Colonic mucosa (tissue), 4 donors: ENCODE results near the gene APBB2. TPM values are rescaled to one million over a fixed set of nuclear protein-coding genes. Genes with fewer than 3 reads are reported as not detected.

Experiments
- DNase-seq: peaks from one replicate; pipeline ENCODE4 v3.0.0-alpha.2; 2020
- H3K27ac ChIP-seq: fragments of 200-600 bp; one replicate; pipeline ENCODE4 v1.8.0; 2021
- H3K27me3 ChIP-seq: fragments of 200-600 bp; one replicate; pipeline ENCODE4 v1.8.0; 2021
- H3K36me3 ChIP-seq: fragments of 200-600 bp; one replicate; pipeline ENCODE4 v1.8.0; 2021
- H3K4me1 ChIP-seq: fragments of 200-600 bp; one replicate; pipeline ENCODE4 v1.8.0; 2021; ENCODE audit warnings: mild to moderate bottlenecking
- H3K4me3 ChIP-seq: fragments of 200-600 bp; one replicate; pipeline ENCODE4 v1.8.0; 2021
- H3K9ac ChIP-seq, 2 donors: one replicate each; pipeline ENCODE4 v1.7.0; 2013; ENCODE audit warnings: control low read depth in 2 of 2, low read depth in 2 of 2, low read length in 2 of 2
- H3K9me3 ChIP-seq: fragments of 200-600 bp; one replicate; pipeline ENCODE4 v1.8.0; 2021
- CTCF ChIP-seq: fragments of 200-600 bp; IDR thresholded peaks from one replicate; pipeline ENCODE4 v1.8.0; 2022; ENCODE audit warnings: antibody characterized with exemption, mild to moderate bottlenecking
- intact Hi-C: fragments of 100-400 bp; cut with DNase I; formaldehyde crosslinking; loops from one replicate; pipeline ENCODE4 v1.14.1; 2022
- total RNA-seq, 2 donors: library from RNA; stranded (reverse); fragmentation: NEBNext Ultra II Directional in 1 of 2; extraction: Animal tissue kit (Norgen Biotek cat#: 25700) in 1 of 2; gene quantifications; one replicate each; pipeline ENCODE4 v1.2.1, GENCODE V29; 2021
- donor health status: healthy.
- donor health status: DM: no; HTN: no; CAD: no.
- donor health status: DM: no; HTN: no; CAD: no.

Gene APBB2
- total RNA-seq, 2 donors from 2014 or later: 22.8 to 27.5 TPM

DNA sequence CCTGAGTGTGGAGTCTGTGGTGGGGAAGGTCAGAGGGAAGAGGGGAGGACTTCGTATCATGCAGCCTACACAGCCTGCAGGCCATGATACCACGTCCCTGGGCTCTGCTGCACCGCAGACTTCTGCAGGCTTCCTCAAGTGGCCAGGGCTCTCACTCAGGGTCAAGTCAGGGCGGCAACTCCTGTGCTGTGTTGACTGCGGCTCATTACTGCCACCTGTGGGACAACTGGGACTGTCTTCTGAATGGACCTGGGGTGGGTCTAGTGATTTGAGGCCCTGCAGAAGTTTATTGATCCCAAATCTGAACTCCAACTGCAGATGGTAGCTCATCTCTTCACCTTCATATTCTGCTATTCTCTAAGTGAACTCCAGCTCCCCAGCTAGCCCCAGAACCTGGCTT, 297.5 kb downstream of the APBB2 start:
- no peak overlapping the region for H3K27ac ChIP-seq
- H3K4me3 ChIP-seq: no peak overlapping the region
- no peaks in the 10 kb centered on the region for H3K27me3 ChIP-seq
- no peaks in the 10 kb centered on the region for H3K4me1 ChIP-seq
- TF ChIP-seq CTCF: peak; percentile 22
- H3K9ac ChIP-seq: no peak overlapping the region
- intact Hi-C loops: loop anchor here (5.0 kb wide), 1 partner anchor 175 kb away; no protein-coding TSS in a partner anchor
- no peaks in the 10 kb centered on the region for H3K9me3 ChIP-seq
- no peaks in the 10 kb centered on the region for H3K36me3 ChIP-seq
- DNase-seq: peak; percentile 56

- no peak overlapping the region for H3K4me3 ChIP-seq
- no peak for DNase-seq
- H3K27ac ChIP-seq: no peak overlapping the region
- H3K9ac ChIP-seq: no peak overlapping the region
- intact Hi-C loops: loop anchor here (5.0 kb wide), 1 partner anchor 174 kb away; no protein-coding TSS in a partner anchor
- no peaks in the 10 kb centered on the region for H3K9me3 ChIP-seq
- no peaks in the 10 kb centered on the region for H3K4me1 ChIP-seq
- no peaks in the 10 kb centered on the region for H3K27me3 ChIP-seq
- no peak for TF ChIP-seq CTCF
- no peaks in the 10 kb centered on the region for H3K36me3 ChIP-seq
These were observed 298.2 kb downstream of the APBB2 start for GRCh38 chr4:40916218-40916555.

DNA sequence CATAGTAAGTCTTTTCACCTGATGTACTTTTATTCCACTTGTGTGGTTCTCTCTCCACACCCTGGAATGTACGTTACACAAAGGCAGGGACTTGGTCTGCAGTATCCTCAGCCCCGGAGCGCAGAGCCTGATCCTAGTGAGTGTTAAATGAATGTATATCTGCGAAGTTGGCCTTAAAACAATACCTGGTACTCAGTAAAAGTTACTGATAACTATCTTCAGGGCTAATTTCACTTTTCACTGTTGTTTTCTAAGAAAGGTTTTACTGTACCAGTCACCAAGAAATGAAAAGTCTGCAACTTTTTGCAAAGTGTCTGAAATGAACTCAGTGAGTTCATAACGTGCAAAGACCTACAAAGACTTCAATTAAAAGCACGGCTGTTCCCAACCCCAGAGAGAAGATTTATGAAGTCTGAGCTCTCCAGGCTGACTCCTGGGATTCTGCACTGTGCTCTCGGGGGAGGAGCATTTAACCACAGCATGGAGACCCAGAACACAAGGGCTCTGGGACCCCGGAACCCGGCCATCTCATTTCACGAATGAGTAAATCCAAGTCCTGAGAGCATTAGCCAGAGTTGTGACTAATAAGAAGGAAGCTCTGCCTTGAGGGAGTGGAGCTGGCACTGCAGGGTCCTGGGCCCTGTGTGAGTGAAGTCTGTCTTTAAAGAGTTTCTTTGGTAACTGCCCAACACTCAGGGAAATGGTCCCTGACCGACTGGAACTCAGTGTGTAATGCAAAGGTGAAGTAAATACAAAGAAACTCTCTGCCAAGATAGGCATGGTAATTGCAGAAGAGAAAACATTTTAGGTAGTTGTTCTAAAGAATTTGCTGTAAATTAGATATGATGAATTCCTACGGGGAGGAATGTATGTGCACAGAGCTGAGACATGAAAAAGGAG, 298.8 kb downstream of the APBB2 start:
- intact Hi-C loops: loop anchor here (5.0 kb wide), 1 partner anchor 173 kb away; no protein-coding TSS in a partner anchor
- H3K4me3 ChIP-seq: no peak overlapping the region
- TF ChIP-seq CTCF: no peak
- H3K9ac ChIP-seq: no peak overlapping the region
- H3K36me3 ChIP-seq: no peaks in the 10 kb centered on the region
- no peaks in the 10 kb centered on the region for H3K27me3 ChIP-seq
- H3K27ac ChIP-seq: no peak overlapping the region
- no peaks in the 10 kb centered on the region for H3K9me3 ChIP-seq
- no peaks in the 10 kb centered on the region for H3K4me1 ChIP-seq
- no peak for DNase-seq

DNA sequence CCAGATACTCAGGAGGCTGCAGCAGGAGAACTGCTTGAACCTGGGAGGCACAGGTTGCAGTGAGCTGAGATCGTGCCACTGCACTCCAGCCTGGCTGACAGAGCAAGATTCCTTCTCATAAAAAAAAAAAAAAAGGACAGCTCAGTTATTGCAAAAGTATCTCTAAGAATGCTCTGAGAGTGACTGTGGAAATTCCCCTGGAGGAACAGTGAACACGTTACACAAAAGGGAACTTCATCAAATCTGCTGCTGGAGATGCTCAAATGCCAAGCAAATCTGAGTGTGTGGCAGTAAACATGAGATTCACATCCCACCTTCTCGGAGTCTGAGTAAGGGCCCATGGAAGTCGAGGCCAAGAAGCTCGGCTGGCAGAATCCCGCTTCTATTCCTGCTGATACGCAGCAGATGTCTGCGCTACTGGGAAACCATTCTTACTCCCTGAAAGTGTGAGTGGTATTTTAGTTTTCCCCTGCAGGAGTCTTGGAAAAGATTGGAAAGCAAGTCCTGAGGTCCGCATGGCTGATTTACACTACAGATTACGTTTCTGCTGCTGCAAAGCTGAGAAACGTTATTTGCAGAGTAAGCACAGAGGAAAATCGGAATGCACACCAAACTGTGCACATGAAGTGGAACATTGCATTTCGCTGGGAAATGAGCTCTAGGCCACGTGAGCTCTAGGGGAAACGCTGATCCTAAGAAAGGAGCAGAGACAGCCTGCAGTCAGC, 301.7 kb downstream of the APBB2 start:
- H3K36me3 ChIP-seq: no peaks in the 10 kb centered on the region
- no peak overlapping the region for H3K27ac ChIP-seq
- H3K27me3 ChIP-seq: no peaks in the 10 kb centered on the region
- H3K9me3 ChIP-seq: no peaks in the 10 kb centered on the region
- H3K4me1 ChIP-seq: peaks cover 4% of the 10 kb centered on the region
- intact Hi-C loops: no loop called here
- no peak overlapping the region for H3K9ac ChIP-seq
- no peak overlapping the region for H3K4me3 ChIP-seq
- no peak for DNase-seq
- TF ChIP-seq CTCF: no peak

DNA sequence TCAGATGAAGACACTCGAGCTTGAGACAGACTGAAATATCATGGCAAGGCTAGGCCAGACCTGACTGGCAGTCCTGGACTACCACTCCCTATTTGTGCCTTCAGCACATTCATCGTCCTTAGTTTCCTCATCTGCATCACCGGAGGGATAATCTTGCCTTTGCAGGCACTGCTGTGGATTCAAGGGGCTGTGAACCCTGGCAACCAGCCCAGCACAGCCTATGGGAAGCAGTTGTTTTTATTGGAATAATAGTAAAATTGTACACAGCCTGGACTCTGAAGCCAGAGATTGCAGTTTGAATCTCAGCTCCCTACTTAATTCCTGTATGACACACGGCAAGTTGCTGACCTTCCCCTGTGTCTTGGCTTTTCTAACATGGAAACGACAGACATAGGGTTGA, 303.6 kb downstream of the APBB2 start:
- intact Hi-C loops: no loop called here
- H3K27ac ChIP-seq: no peak overlapping the region
- peaks cover 4% of the 10 kb centered on the region for H3K4me1 ChIP-seq

More for the DNA sequence above, 303.6 kb downstream of the APBB2 start:
- DNase-seq: no peak
- Histone ChIP-seq H3K9ac (no peak overlapping the region), H3K4me3 (no peak overlapping the region), H3K27me3 (no peaks in the 10 kb centered on the region), H3K9me3 (no peaks in the 10 kb centered on the region), H3K36me3 (no peaks in the 10 kb centered on the region)
- TF ChIP-seq CTCF: no peak
